Neural cell (in vitro differentiated cells): Measurements from ENCODE around the gene DRAM1.

Experiments
- EZH2 ChIP-seq: fragments of 200-600, 300-800 bp; shearing (Covaris generic), sonication (generic); IDR thresholded peaks from 2 replicates; pipeline ENCODE4 v1.6.1; 2014; ENCODE audit warnings: antibody characterized with exemption, low read length, borderline replicate concordance, mild to moderate bottlenecking; ENCODE audit not compliant: insufficient read depth, poor library complexity, severe bottlenecking
- MXI1 ChIP-seq: fragments of 450-650 bp; conservative IDR thresholded peaks from 2 replicates; pipeline ENCODE4 v1.6.1; 2014; ENCODE audit warnings: antibody characterized with exemption, mild to moderate bottlenecking; ENCODE audit not compliant: poor library complexity, severe bottlenecking
- TF ChIP-seq, protein P1 (sequence below): fragments of 450-650 bp; IDR thresholded peaks from 2 replicates; pipeline ENCODE4 v1.5.1; 2014; ENCODE audit warnings: antibody characterized with exemption, mild to moderate bottlenecking, moderate library complexity; ENCODE audit not compliant: poor library complexity, severe bottlenecking

DNA sequence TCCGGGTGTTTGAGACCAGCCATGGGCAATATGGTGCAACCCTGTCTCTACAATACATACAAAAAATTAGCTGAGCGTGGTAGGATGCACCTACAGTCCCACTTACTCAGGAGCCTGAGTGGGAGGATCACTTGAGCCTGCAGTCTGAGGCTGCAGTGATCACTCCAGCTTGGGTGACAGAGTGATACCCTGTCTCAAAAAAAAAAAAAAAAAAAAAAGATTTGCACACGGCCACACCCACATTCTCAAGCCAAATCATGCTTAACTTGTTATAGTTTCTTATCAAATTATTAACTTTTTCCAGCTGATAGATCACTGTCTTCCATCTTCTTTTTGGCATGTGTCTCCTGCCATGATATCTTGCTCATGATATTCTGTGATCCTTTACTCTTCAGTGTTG lies 6.8 kb downstream of the DRAM1 start:
- TF ChIP-seq, protein P1, sequence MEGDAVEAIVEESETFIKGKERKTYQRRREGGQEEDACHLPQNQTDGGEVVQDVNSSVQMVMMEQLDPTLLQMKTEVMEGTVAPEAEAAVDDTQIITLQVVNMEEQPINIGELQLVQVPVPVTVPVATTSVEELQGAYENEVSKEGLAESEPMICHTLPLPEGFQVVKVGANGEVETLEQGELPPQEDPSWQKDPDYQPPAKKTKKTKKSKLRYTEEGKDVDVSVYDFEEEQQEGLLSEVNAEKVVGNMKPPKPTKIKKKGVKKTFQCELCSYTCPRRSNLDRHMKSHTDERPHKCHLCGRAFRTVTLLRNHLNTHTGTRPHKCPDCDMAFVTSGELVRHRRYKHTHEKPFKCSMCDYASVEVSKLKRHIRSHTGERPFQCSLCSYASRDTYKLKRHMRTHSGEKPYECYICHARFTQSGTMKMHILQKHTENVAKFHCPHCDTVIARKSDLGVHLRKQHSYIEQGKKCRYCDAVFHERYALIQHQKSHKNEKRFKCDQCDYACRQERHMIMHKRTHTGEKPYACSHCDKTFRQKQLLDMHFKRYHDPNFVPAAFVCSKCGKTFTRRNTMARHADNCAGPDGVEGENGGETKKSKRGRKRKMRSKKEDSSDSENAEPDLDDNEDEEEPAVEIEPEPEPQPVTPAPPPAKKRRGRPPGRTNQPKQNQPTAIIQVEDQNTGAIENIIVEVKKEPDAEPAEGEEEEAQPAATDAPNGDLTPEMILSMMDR: no peak
- TF ChIP-seq EZH2 (no peak), MXI1 (no peak)
